ENCODE measurements around the gene AP2A2.

Gene AP2A2

GRCh38 chr11:1044160-1044559 is 118.5 kb downstream of the AP2A2 start:
- no peaks in the 10 kb centered on the region for H3K36me3 ChIP-seq (ENCODE audit: insufficient read depth, low read length)
- no peaks in the 10 kb centered on the region for H3K9me3 ChIP-seq (ENCODE audit: low read length)
- peaks cover 0 to 44% of the 10 kb centered on the region in 2 donors for H3K27me3 ChIP-seq (ENCODE audit: control insufficient read depth in 1 of 2, insufficient read depth in 2 of 2, low read length in 2 of 2)
- H3K4me1 ChIP-seq (ENCODE audit: insufficient read depth, low read length): no peaks in the 10 kb centered on the region
- no peak overlapping the region for H3K27ac ChIP-seq (ENCODE audit: low read depth, low read length)
- no peak overlapping the region for H3K9ac ChIP-seq (ENCODE audit: low read length)
- no peak overlapping the region for H3K4me3 ChIP-seq (ENCODE audit: low read depth in 1 of 2, low read length in 2 of 2)

- Histone ChIP-seq H3K9ac (ENCODE audit: low read length) (no peak overlapping the region), H3K36me3 (ENCODE audit: insufficient read depth, low read length) (no peaks in the 10 kb centered on the region), H3K27ac (ENCODE audit: low read depth, low read length) (no peak overlapping the region), H3K9me3 (ENCODE audit: low read length) (no peaks in the 10 kb centered on the region), H3K4me3 (ENCODE audit: low read depth in 1 of 2, low read length in 2 of 2) (no peak overlapping the region), H3K27me3 (ENCODE audit: control insufficient read depth in 1 of 2, insufficient read depth in 2 of 2, low read length in 2 of 2) (peaks cover 0 to 48% of the 10 kb centered on the region in 2 donors), H3K4me1 (ENCODE audit: insufficient read depth, low read length) (no peaks in the 10 kb centered on the region)
These were observed 122.0 kb downstream of the AP2A2 start for GRCh38 chr11:1047595-1048156.

- no peak overlapping the region for H3K27ac ChIP-seq (ENCODE audit: low read depth, low read length)
- peaks cover 0 to 49% of the 10 kb centered on the region in 2 donors for H3K27me3 ChIP-seq (ENCODE audit: control insufficient read depth in 1 of 2, insufficient read depth in 2 of 2, low read length in 2 of 2)
- H3K4me1 ChIP-seq (ENCODE audit: insufficient read depth, low read length): no peaks in the 10 kb centered on the region
- no peaks in the 10 kb centered on the region for H3K9me3 ChIP-seq (ENCODE audit: low read length)
- no peak overlapping the region for H3K9ac ChIP-seq (ENCODE audit: low read length)
- no peak overlapping the region for H3K4me3 ChIP-seq (ENCODE audit: low read depth in 1 of 2, low read length in 2 of 2)
- H3K36me3 ChIP-seq (ENCODE audit: insufficient read depth, low read length): no peaks in the 10 kb centered on the region
These were observed 122.9 kb downstream of the AP2A2 start for GRCh38 chr11:1048375-1049070.

- Histone ChIP-seq H3K27me3 (ENCODE audit: control insufficient read depth in 1 of 2, insufficient read depth in 2 of 2, low read length in 2 of 2) (peaks cover 0 to 53% of the 10 kb centered on the region in 2 donors), H3K27ac (ENCODE audit: low read depth, low read length) (no peak overlapping the region), H3K9ac (ENCODE audit: low read length) (no peak overlapping the region), H3K4me1 (ENCODE audit: insufficient read depth, low read length) (no peaks in the 10 kb centered on the region), H3K36me3 (ENCODE audit: insufficient read depth, low read length) (no peaks in the 10 kb centered on the region), H3K4me3 (ENCODE audit: low read depth in 1 of 2, low read length in 2 of 2) (no peak overlapping the region), H3K9me3 (ENCODE audit: low read length) (no peaks in the 10 kb centered on the region)
These were observed 123.4 kb downstream of the AP2A2 start for GRCh38 chr11:1049071-1049405.

- Histone ChIP-seq H3K4me1 (ENCODE audit: insufficient read depth, low read length) (no peaks in the 10 kb centered on the region), H3K9me3 (ENCODE audit: low read length) (no peaks in the 10 kb centered on the region), H3K4me3 (ENCODE audit: low read depth in 1 of 2, low read length in 2 of 2) (no peak overlapping the region), H3K9ac (ENCODE audit: low read length) (no peak overlapping the region), H3K27me3 (ENCODE audit: control insufficient read depth in 1 of 2, insufficient read depth in 2 of 2, low read length in 2 of 2) (peaks cover 0 to 57% of the 10 kb centered on the region in 2 donors), H3K27ac (ENCODE audit: low read depth, low read length) (no peak overlapping the region), H3K36me3 (ENCODE audit: insufficient read depth, low read length) (no peaks in the 10 kb centered on the region)
These were observed 123.8 kb downstream of the AP2A2 start for GRCh38 chr11:1049431-1049891.

GRCh38 chr11:1049911-1050580 is 124.4 kb downstream of the AP2A2 start:
- Histone ChIP-seq H3K9ac (ENCODE audit: low read length) (no peak overlapping the region), H3K27ac (ENCODE audit: low read depth, low read length) (no peak overlapping the region), H3K9me3 (ENCODE audit: low read length) (no peaks in the 10 kb centered on the region), H3K36me3 (ENCODE audit: insufficient read depth, low read length) (no peaks in the 10 kb centered on the region), H3K4me3 (ENCODE audit: low read depth in 1 of 2, low read length in 2 of 2) (no peak overlapping the region), H3K4me1 (ENCODE audit: insufficient read depth, low read length) (no peaks in the 10 kb centered on the region), H3K27me3 (ENCODE audit: control insufficient read depth in 1 of 2, insufficient read depth in 2 of 2, low read length in 2 of 2) (peaks cover 0 to 62% of the 10 kb centered on the region in 2 donors)

GRCh38 chr11:1050581-1051355 is 125.1 kb downstream of the AP2A2 start:
- H3K9ac ChIP-seq (ENCODE audit: low read length): no peak overlapping the region
- no peaks in the 10 kb centered on the region for H3K36me3 ChIP-seq (ENCODE audit: insufficient read depth, low read length)
- no peaks in the 10 kb centered on the region for H3K4me1 ChIP-seq (ENCODE audit: insufficient read depth, low read length)
- H3K27ac ChIP-seq (ENCODE audit: low read depth, low read length): no peak overlapping the region
- no peaks in the 10 kb centered on the region for H3K9me3 ChIP-seq (ENCODE audit: low read length)
- no peak overlapping the region for H3K4me3 ChIP-seq (ENCODE audit: low read depth in 1 of 2, low read length in 2 of 2)
- H3K27me3 ChIP-seq (ENCODE audit: control insufficient read depth in 1 of 2, insufficient read depth in 2 of 2, low read length in 2 of 2): peaks cover 0 to 69% of the 10 kb centered on the region in 2 donors

GRCh38 chr11:1051356-1052132 is 125.9 kb downstream of the AP2A2 start:
- no peaks in the 10 kb centered on the region for H3K36me3 ChIP-seq (ENCODE audit: insufficient read depth, low read length)

DNA sequence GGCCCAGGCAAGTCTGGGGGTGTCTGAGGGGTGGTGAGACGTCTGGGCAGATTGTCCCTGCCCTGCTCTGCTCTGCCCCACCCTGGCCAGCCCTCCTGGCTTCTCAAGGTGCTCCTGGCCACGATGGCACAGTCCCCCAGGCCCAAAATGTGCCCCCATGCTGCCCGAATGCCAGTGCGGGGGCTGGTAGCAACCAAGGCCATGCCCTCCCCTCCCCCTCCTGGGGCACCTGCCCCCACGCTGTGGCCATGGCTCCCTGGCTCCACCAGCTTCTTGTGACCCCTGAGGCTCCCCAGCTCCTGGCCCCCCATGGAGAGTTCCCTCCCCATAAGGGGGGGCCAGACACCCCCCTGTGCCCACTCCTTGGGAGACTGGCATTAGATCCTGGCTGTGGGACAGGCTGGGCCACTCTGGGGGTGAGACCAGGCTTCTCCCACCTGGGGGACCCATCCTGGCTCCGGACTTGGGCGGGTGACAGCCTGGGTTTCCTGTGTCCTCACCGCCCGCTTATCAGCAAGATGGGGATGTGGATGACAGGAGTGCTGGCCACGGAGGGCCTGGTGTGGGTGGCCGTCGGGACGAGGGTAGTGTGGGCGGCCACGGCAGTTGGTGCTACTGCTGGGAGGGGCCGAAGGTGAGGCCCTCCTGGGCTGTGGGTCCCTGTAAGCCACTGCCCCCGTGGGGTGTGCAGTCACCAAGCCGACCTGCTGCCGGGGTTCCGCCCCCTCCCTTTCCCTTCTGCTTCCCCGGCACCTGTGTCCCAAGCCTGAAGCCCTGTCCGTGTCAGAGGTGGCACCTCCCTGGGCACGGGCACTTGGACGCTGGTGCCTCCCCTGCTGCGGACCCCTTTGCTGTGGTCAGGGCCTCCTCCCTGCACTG is 126.7 kb downstream of the AP2A2 start:
- Histone ChIP-seq H3K27me3 (ENCODE audit: control insufficient read depth in 1 of 2, insufficient read depth in 2 of 2, low read length in 2 of 2) (peaks cover 0 to 71% of the 10 kb centered on the region in 2 donors), H3K4me1 (ENCODE audit: insufficient read depth, low read length) (no peaks in the 10 kb centered on the region), H3K9me3 (ENCODE audit: low read length) (no peaks in the 10 kb centered on the region), H3K9ac (ENCODE audit: low read length) (no peak overlapping the region), H3K27ac (ENCODE audit: low read depth, low read length) (no peak overlapping the region), H3K36me3 (ENCODE audit: insufficient read depth, low read length) (no peaks in the 10 kb centered on the region), H3K4me3 (ENCODE audit: low read depth in 1 of 2, low read length in 2 of 2) (no peak overlapping the region)

More at GRCh38 chr11:1051356-1052132, 125.9 kb downstream of the AP2A2 start:
- Histone ChIP-seq H3K4me3 (ENCODE audit: low read depth in 1 of 2, low read length in 2 of 2) (no peak overlapping the region), H3K27ac (ENCODE audit: low read depth, low read length) (no peak overlapping the region), H3K9ac (ENCODE audit: low read length) (no peak overlapping the region), H3K4me1 (ENCODE audit: insufficient read depth, low read length) (no peaks in the 10 kb centered on the region), H3K9me3 (ENCODE audit: low read length) (no peaks in the 10 kb centered on the region), H3K27me3 (ENCODE audit: control insufficient read depth in 1 of 2, insufficient read depth in 2 of 2, low read length in 2 of 2) (peaks cover 0 to 71% of the 10 kb centered on the region in 2 donors)

Data from muscle layer of colon (tissue), 2 donors.